ENCODE measurements around the gene BLM. TPM values are rescaled to one million over a fixed set of nuclear protein-coding genes. Genes with fewer than 3 reads are reported as not detected.
A peak's percentile ranks its signal among the peaks of the same experiment; 100 is the strongest.

The BLM gene
- total RNA-seq, 1 donor from 2014 or later: 26.2 TPM

DNA sequence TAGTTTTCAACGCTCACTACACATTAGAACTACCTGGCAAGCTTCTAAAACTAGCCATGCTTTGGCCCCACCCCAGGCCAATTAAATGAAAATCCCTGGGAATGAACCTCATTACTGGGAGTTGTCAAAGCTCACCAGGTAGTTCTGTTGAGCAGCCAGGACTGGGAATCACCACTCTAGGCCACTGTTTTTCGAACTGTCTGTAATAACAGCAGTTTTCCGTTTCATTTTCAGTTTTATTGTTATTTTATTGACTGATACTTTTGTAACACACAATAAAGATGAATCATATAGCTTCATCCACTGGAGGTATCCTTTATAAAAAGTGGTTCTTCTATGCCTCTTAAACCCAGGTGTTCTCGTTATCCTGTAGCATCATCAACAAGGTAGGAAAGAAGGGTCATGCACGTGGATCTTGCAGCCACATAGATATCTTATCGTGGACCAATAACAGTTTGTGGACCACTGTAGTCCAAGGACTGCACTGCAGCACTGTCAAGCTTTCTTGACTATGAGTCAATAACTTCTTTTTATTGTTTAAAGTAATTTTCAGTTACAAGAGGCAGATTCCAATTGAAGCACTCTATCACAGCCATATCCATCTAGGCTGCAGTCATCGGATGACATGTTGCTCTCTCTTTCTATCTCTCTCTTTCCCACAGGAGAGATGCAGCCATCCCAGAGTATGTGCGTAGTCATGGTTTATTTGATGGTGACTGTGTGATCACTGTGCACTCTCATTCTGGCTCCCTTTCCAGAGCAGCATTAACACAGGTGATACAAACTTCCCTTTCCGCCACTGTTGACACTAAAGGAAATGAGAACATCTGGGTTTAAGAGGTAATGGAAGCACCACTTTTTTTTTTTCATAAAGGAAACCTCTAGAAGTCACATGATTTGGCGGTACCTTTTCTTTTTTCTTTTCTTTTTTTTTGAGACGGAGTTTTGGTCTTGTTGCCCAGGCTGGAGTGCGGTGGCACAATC is 39.0 kb upstream of the BLM start:
- Histone ChIP-seq H3K36me3 (no peaks in the 10 kb centered on the region), H3K27me3 (ENCODE audit: low read depth) (no peaks in the 10 kb centered on the region), H3K4me1 (peaks cover 7% of the 10 kb centered on the region), H3K4me3 (no peak overlapping the region), H3K27ac (replicated peaks) (no peak overlapping the region), H3K9me3 (replicated peaks) (no peaks in the 10 kb centered on the region)
- intact Hi-C loops (cut with micrococcal nuclease): no loop called here
- no peak for DNase-seq
- TF ChIP-seq, protein P1, sequence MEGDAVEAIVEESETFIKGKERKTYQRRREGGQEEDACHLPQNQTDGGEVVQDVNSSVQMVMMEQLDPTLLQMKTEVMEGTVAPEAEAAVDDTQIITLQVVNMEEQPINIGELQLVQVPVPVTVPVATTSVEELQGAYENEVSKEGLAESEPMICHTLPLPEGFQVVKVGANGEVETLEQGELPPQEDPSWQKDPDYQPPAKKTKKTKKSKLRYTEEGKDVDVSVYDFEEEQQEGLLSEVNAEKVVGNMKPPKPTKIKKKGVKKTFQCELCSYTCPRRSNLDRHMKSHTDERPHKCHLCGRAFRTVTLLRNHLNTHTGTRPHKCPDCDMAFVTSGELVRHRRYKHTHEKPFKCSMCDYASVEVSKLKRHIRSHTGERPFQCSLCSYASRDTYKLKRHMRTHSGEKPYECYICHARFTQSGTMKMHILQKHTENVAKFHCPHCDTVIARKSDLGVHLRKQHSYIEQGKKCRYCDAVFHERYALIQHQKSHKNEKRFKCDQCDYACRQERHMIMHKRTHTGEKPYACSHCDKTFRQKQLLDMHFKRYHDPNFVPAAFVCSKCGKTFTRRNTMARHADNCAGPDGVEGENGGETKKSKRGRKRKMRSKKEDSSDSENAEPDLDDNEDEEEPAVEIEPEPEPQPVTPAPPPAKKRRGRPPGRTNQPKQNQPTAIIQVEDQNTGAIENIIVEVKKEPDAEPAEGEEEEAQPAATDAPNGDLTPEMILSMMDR (IDR thresholded peaks at IDR 0.05; ENCODE audit: borderline replicate concordance): no peak

DNA sequence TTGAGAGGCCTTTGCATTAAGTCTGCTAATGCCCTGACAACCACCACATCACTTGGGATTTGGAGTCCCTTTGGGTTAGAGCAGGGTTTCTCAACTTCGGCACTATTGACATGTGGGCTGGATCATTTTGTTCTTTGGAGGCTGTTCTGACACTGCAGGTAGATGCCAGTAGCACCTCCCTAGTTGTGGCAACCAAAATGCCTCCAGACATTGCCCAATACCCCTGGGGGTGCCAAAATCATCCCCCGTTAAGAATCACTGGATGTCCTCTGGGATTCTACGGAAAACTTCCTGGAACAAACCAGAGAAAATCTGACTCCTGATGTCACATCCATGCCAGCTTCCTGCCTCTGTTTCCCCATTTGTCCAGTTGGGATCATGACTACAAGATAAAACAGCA is 37.2 kb upstream of the BLM start:
- DNase-seq: no peak
- Histone ChIP-seq H3K4me3 (no peak overlapping the region), H3K9me3 (replicated peaks) (no peaks in the 10 kb centered on the region), H3K4me1 (peaks cover 7% of the 10 kb centered on the region), H3K27ac (replicated peaks) (no peak overlapping the region), H3K27me3 (ENCODE audit: low read depth) (no peaks in the 10 kb centered on the region), H3K36me3 (no peaks in the 10 kb centered on the region)
- TF ChIP-seq, protein P1 (IDR thresholded peaks at IDR 0.05; ENCODE audit: borderline replicate concordance): no peak
- intact Hi-C loops (cut with micrococcal nuclease): no loop called here

DNA sequence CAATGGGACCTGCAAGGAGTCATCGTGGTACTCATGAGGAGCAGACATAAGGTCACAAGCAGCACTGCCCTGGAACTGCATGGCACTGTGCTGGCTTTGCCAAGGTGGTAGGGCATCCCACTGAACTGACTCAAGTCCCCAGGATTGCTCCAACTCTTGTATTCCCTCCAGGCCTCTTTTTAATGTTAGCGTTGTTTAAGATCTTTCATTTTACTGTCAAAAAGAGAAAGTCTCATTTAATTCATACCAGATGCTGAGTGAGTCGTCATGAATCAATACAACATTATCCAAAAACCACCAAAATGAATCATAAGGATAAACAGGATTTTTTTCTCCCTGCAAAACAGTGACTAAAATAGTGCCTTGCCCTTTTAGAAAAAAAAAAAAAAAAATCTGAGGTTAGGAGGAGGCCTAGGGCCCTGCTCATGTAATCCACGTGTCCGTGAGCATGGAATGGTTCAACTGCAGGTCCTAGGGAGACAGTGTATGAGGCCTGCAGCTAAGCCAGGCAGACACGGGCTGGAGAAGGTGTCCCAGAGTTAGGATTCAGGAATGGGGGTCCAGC is 36.7 kb upstream of the BLM start:
- H3K4me1 ChIP-seq: peaks cover 7% of the 10 kb centered on the region
- intact Hi-C loops (cut with micrococcal nuclease): no loop called here
- no peak overlapping the region for H3K4me3 ChIP-seq
- TF ChIP-seq, protein P1 (IDR thresholded peaks at IDR 0.05; ENCODE audit: borderline replicate concordance): no peak
- peak overlapping the region; percentile 51 for H3K27ac ChIP-seq (replicated peaks)
- no peaks in the 10 kb centered on the region for H3K36me3 ChIP-seq
- H3K9me3 ChIP-seq (replicated peaks): no peaks in the 10 kb centered on the region
- H3K27me3 ChIP-seq (ENCODE audit: low read depth): no peaks in the 10 kb centered on the region
- DNase-seq: no peak

DNA sequence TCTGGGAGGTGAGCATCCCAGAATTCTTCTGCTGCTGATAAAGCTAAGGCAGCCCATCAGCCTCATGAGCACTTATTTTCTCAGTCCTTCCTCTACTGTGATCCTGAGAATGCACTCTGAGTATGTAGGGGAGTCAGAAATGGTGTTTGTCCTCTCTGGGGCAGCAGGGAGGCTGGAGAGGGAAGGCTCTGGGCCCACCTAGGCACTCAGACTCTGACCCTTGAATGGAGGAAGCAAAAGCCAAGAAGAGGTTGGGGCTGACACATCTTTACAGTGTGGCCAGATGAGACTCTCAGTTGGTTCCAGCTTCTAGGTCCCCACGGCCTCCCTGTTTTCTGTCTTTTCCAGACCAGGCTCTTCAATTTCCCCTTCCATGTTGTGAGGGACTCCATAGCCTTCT is 36.1 kb upstream of the BLM start:
- TF ChIP-seq, protein P1 (IDR thresholded peaks at IDR 0.05; ENCODE audit: borderline replicate concordance): no peak
- DNase-seq: no peak
- intact Hi-C loops (cut with micrococcal nuclease): no loop called here
- H3K27ac ChIP-seq (replicated peaks): peak overlapping the region; percentile 51
- H3K27me3 ChIP-seq (ENCODE audit: low read depth): no peaks in the 10 kb centered on the region
- no peak overlapping the region for H3K4me3 ChIP-seq
- H3K4me1 ChIP-seq: peaks cover 7% of the 10 kb centered on the region
- H3K36me3 ChIP-seq: no peaks in the 10 kb centered on the region
- H3K9me3 ChIP-seq (replicated peaks): no peaks in the 10 kb centered on the region

DNA sequence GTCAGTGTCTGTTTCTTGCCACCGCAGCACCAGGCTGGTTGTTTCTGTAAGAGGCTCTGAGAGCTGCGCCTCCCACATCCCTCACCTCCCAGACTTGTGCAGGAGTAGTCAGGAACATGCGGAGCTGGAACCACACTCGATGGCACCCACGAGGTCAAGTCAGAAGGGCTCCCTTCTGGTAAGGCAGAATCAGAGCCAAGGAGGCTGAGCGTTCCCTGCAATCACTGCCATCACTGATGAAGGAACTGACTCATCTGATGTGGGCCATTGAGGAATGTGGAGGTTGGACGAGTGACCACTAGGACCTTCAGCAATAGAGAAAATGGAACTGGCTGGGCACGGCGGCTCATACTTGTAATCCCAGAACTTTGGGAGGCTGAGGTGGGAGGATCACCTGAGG is 35.7 kb upstream of the BLM start:
- Histone ChIP-seq H3K36me3 (no peaks in the 10 kb centered on the region), H3K4me1 (peaks cover 7% of the 10 kb centered on the region), H3K9me3 (replicated peaks) (no peaks in the 10 kb centered on the region), H3K4me3 (no peak overlapping the region), H3K27me3 (ENCODE audit: low read depth) (no peaks in the 10 kb centered on the region), H3K27ac (replicated peaks) (peak overlapping the region; percentile 51)
- intact Hi-C loops (cut with micrococcal nuclease): no loop called here
- no peak for DNase-seq
- TF ChIP-seq, protein P1 (IDR thresholded peaks at IDR 0.05; ENCODE audit: borderline replicate concordance): no peak

All from left ventricle myocardium inferior (tissue), 1 donor.